Measurements from ENCODE around the gene SLA2. TPM values are rescaled to one million over a fixed set of nuclear protein-coding genes. Genes with fewer than 3 reads are reported as not detected.

The SLA2 gene
- total RNA-seq, 2 experiments from 2014 or later: 19.9 to 21.3 TPM

DNA sequence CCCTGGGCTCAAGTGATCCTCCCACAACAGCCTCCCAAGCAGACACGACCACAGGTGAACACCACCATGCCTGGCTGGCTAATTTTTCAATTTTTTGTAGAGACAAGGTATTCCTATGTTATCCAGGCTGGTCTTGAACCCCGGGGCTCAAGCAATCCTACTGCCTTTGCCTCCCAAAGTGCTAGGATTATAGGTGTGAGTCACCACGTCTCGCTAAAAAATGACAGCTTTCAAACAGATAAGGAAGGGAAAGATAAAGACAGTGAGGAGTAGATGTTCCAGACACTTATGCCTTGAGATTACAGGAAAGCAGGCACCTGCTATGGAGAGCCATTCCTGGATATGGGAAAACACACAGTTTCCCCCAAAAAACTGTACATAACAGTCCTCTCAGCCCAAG is 40.9 kb upstream of the SLA2 start:
- peaks cover 51% of the 10 kb centered on the region for H3K36me3 Mint-ChIP-seq (ENCODE audit: low read depth)
- ChIA-PET CTCF (no interaction called here), POLR2A (no interaction called here)

DNA sequence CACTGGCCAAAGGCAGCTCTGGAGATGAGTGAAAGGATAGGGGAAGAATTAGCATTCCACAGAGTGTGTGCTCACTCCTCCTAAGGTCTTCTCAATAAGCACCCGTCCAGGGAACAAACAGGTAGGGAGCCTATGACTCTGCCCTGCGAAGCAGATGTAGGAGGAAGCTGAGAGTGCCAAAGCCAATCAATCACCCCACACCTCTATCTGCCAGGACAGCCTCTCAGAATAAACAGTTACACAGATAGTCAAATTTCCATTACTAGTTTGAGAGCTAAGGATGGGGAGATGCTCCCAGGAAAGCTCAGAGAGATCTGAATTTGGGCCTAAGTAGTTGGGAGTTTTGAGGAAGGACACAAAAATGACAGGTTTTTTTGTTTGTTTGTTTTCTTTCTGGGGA is 40.5 kb upstream of the SLA2 start:
- H3K27me3 Mint-ChIP-seq: no peaks in the 10 kb centered on the region
- ATAC-seq (ENCODE audit: poor library complexity): no peak
- TF ChIP-seq, protein P1, sequence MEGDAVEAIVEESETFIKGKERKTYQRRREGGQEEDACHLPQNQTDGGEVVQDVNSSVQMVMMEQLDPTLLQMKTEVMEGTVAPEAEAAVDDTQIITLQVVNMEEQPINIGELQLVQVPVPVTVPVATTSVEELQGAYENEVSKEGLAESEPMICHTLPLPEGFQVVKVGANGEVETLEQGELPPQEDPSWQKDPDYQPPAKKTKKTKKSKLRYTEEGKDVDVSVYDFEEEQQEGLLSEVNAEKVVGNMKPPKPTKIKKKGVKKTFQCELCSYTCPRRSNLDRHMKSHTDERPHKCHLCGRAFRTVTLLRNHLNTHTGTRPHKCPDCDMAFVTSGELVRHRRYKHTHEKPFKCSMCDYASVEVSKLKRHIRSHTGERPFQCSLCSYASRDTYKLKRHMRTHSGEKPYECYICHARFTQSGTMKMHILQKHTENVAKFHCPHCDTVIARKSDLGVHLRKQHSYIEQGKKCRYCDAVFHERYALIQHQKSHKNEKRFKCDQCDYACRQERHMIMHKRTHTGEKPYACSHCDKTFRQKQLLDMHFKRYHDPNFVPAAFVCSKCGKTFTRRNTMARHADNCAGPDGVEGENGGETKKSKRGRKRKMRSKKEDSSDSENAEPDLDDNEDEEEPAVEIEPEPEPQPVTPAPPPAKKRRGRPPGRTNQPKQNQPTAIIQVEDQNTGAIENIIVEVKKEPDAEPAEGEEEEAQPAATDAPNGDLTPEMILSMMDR (IDR thresholded peaks at IDR 0.05): no peak
- POLR2A ChIA-PET: no interaction called here
- H3K27ac Mint-ChIP-seq: no peak overlapping the region
- intact Hi-C loops (cut with DNase I, micrococcal nuclease): no loop called here
- H3K4me3 ChIP-seq (ENCODE audit: low read length): no peak overlapping the region
- no peak for DNase-seq
- H3K27ac ChIP-seq (ENCODE audit: low read depth in 1 of 2, low read length in 2 of 2): no peak overlapping the region
- peaks cover 53% of the 10 kb centered on the region for H3K36me3 Mint-ChIP-seq (ENCODE audit: low read depth)
- no peaks in the 10 kb centered on the region for H3K9me3 Mint-ChIP-seq
- H3K4me1 ChIP-seq (ENCODE audit: insufficient read depth, low read length): no peaks in the 10 kb centered on the region
- H3K27me3 ChIP-seq (ENCODE audit: control insufficient read depth in 1 of 2, insufficient read depth in 2 of 2, low read length in 2 of 2): no peaks in the 10 kb centered on the region
- H3K9me3 ChIP-seq (ENCODE audit: control insufficient read depth in 1 of 2, insufficient read depth in 1 of 2, low read length in 2 of 2): no peaks in the 10 kb centered on the region
- H3K4me1 Mint-ChIP-seq (ENCODE audit: low read depth): no peaks in the 10 kb centered on the region
- H3K4me3 Mint-ChIP-seq: no peak overlapping the region
- CTCF ChIA-PET: no interaction called here
- H3K36me3 ChIP-seq (ENCODE audit: insufficient read depth, low read length): peaks cover 35% of the 10 kb centered on the region

More for the DNA sequence above, 40.9 kb upstream of the SLA2 start:
- no peaks in the 10 kb centered on the region for H3K4me1 Mint-ChIP-seq (ENCODE audit: low read depth)
- Histone ChIP-seq H3K4me3 (ENCODE audit: low read length) (no peak overlapping the region), H3K9me3 (ENCODE audit: control insufficient read depth in 1 of 2, insufficient read depth in 1 of 2, low read length in 2 of 2) (no peaks in the 10 kb centered on the region), H3K27ac (ENCODE audit: low read depth in 1 of 2, low read length in 2 of 2) (no peak overlapping the region), H3K4me1 (ENCODE audit: insufficient read depth, low read length) (no peaks in the 10 kb centered on the region), H3K27me3 (ENCODE audit: control insufficient read depth in 1 of 2, insufficient read depth in 2 of 2, low read length in 2 of 2) (no peaks in the 10 kb centered on the region), H3K36me3 (ENCODE audit: insufficient read depth, low read length) (peaks cover 35% of the 10 kb centered on the region)
- no peak for DNase-seq
- no peak overlapping the region for H3K4me3 Mint-ChIP-seq
- intact Hi-C loops (cut with DNase I, micrococcal nuclease): no loop called here
- H3K9me3 Mint-ChIP-seq: no peaks in the 10 kb centered on the region
- H3K27me3 Mint-ChIP-seq: no peaks in the 10 kb centered on the region
- no peak overlapping the region for H3K27ac Mint-ChIP-seq
- no peak for ATAC-seq (ENCODE audit: poor library complexity)
- TF ChIP-seq, protein P1 (IDR thresholded peaks at IDR 0.05): no peak

DNA sequence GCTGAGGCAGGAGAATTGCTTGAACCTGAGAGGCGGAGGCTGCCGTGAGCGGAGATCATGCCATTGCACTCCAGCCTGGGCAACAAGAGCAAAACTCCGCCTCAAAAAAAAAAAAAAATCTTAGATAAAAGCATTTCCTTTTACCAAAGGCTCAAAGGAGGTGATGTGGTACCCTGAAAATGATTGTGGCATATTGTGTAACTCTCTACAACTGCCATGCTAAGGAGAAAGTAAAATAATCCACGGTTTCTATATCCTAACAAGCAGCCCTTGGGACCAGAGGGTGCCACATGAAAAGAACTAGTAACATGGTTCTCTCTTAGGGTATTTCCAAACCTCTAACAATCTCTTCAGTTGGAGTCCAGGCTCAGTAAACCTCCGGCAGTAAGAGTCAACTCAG is 38.8 kb upstream of the SLA2 start:
- Mint-ChIP-seq H3K9me3 (no peaks in the 10 kb centered on the region), H3K36me3 (ENCODE audit: low read depth) (peaks cover 66% of the 10 kb centered on the region), H3K27me3 (no peaks in the 10 kb centered on the region), H3K4me3 (no peak overlapping the region), H3K4me1 (ENCODE audit: low read depth) (no peaks in the 10 kb centered on the region), H3K27ac (no peak overlapping the region)
- POLR2A ChIA-PET: no interaction called here
- H3K27ac ChIP-seq (ENCODE audit: low read depth in 1 of 2, low read length in 2 of 2): no peak overlapping the region
- H3K4me3 ChIP-seq (ENCODE audit: low read length): no peak overlapping the region
- intact Hi-C loops (cut with DNase I, micrococcal nuclease): no loop called here
- H3K27me3 ChIP-seq (ENCODE audit: control insufficient read depth in 1 of 2, insufficient read depth in 2 of 2, low read length in 2 of 2): no peaks in the 10 kb centered on the region
- CTCF ChIA-PET: interaction anchor here (0.9 kb wide), 1 partner anchor 18 kb away, joined by 3 read pairs; no protein-coding TSS in a partner anchor
- no peaks in the 10 kb centered on the region for H3K9me3 ChIP-seq (ENCODE audit: control insufficient read depth in 1 of 2, insufficient read depth in 1 of 2, low read length in 2 of 2)
- H3K4me1 ChIP-seq (ENCODE audit: insufficient read depth, low read length): no peaks in the 10 kb centered on the region
- TF ChIP-seq, protein P1 (IDR thresholded peaks at IDR 0.05): no peak
- ATAC-seq (ENCODE audit: poor library complexity) (no peak), DNase-seq (no peak)
- peaks cover 42% of the 10 kb centered on the region for H3K36me3 ChIP-seq (ENCODE audit: insufficient read depth, low read length)
